Measurements from ENCODE around the gene SPRR1A. TPM values are rescaled to one million over a fixed set of nuclear protein-coding genes. Genes with fewer than 3 reads are reported as not detected.

SPRR1A gene, protein sequence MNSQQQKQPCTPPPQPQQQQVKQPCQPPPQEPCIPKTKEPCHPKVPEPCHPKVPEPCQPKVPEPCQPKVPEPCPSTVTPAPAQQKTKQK
- polyA plus RNA-seq (2013), result not detected

DNA sequence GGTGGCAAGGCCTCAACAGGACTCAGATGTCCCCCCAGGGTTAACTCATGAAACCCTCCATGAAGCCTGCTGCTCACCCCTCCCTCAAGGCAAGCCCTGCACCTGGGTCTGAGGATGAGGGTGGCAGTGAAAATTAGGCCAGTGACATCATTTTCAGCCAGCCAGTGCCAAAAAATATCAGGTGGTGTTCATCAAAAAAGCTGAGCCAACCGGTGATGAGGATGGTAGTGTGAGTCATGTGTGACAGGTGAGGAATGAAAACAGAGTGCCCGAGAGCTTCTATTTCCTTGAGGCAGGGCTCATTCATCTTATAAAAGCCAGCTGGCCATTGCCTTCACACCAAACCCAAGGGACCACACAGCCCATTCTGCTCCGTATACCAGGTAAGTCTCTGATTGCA is at the start of gene SPRR1A:
SPRR1A (plus strand) TSS at position 339 of the 400 bp plus-strand sequence. CDS start 1,150 bp downstream, outside the sequence.
- H3K36me3 ChIP-seq (ENCODE audit: control insufficient read depth in 4 of 4, insufficient read depth in 4 of 4, low read length in 3 of 4), result no peaks in the 10 kb centered on the region
- ChIA-PET CTCF (no interaction called here), POLR2A (no interaction called here)
- H3K4me1 ChIP-seq (ENCODE audit: control extremely low read depth in 1 of 4, control insufficient read depth in 4 of 4, insufficient read depth in 4 of 4, low read length in 3 of 4), result no peaks in the 10 kb centered on the region
- H3K27me3 ChIP-seq (replicated peaks in 2 of 5; ENCODE audit: control insufficient read depth in 4 of 5, insufficient read depth in 5 of 5, low read length in 4 of 5), result peaks cover 0 to 41% (median 6%) of the 10 kb centered on the region in 5 experiments
- H3K27ac ChIP-seq (ENCODE audit: insufficient read depth in 1 of 2, low read depth in 1 of 2, low read length in 2 of 2, poor library complexity in 1 of 2, severe bottlenecking in 2 of 2), result no peak within 1 kb of the TSS
- H3K9me3 ChIP-seq (ENCODE audit: control extremely low read depth in 1 of 5, control insufficient read depth in 4 of 5, insufficient read depth in 2 of 5, low read depth in 1 of 5, low read length in 4 of 5), result no peaks in the 10 kb centered on the region
- DNase-seq, result no peak
- H3K4me3 ChIP-seq (ENCODE audit: control insufficient read depth in 1 of 7, extremely low read depth in 1 of 7, insufficient read depth in 4 of 7, low read depth in 2 of 7, low read length in 6 of 7), result no peak within 1 kb of the TSS
- WGBS (ENCODE audit: insufficient coverage), result 87% methylated on average over 2 of the region's 3 CpGs

DNA sequence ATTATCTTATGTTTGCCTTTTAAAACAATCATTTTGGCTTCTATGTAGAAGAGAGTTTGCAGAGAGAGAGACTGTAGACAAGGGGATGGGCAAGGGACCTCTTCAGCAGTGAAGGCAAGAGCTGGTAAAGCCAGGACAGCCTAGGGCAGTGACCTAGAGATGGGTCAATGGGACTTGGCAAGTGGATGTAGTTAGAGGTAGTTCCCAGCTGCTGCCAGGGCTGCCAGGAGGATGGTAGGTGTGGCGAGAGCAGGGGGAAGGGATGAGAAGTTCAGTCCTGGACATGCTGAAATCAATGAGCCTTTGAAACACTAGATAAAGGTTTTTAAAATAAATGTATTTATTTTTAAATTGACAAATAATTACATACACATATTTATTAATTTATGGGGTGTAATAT is 43.3 kb upstream of the SPRR1A start:
- no peaks in the 10 kb centered on the region for H3K4me1 ChIP-seq (ENCODE audit: control extremely low read depth in 1 of 4, control insufficient read depth in 4 of 4, insufficient read depth in 4 of 4, low read length in 3 of 4)
- DNase-seq, result no peak
- H3K4me3 ChIP-seq (ENCODE audit: control insufficient read depth in 1 of 7, extremely low read depth in 1 of 7, insufficient read depth in 4 of 7, low read depth in 2 of 7, low read length in 6 of 7), result no peak overlapping the region
- H3K27ac ChIP-seq (ENCODE audit: insufficient read depth in 1 of 2, low read depth in 1 of 2, low read length in 2 of 2, poor library complexity in 1 of 2, severe bottlenecking in 2 of 2), result no peak overlapping the region
- POLR2A ChIA-PET, result no interaction called here
- no peaks in the 10 kb centered on the region for H3K9me3 ChIP-seq (ENCODE audit: control extremely low read depth in 1 of 5, control insufficient read depth in 4 of 5, insufficient read depth in 2 of 5, low read depth in 1 of 5, low read length in 4 of 5)
- CTCF ChIA-PET, result no interaction called here
- no CpG with 5 or more reads among the region's 1 CpG for WGBS (ENCODE audit: insufficient coverage)
- peaks cover 0 to 3% (median 0%) of the 10 kb centered on the region in 5 experiments for H3K27me3 ChIP-seq (replicated peaks in 2 of 5; ENCODE audit: control insufficient read depth in 4 of 5, insufficient read depth in 5 of 5, low read length in 4 of 5)
- H3K36me3 ChIP-seq (ENCODE audit: control insufficient read depth in 4 of 4, insufficient read depth in 4 of 4, low read length in 3 of 4), result no peaks in the 10 kb centered on the region

DNA sequence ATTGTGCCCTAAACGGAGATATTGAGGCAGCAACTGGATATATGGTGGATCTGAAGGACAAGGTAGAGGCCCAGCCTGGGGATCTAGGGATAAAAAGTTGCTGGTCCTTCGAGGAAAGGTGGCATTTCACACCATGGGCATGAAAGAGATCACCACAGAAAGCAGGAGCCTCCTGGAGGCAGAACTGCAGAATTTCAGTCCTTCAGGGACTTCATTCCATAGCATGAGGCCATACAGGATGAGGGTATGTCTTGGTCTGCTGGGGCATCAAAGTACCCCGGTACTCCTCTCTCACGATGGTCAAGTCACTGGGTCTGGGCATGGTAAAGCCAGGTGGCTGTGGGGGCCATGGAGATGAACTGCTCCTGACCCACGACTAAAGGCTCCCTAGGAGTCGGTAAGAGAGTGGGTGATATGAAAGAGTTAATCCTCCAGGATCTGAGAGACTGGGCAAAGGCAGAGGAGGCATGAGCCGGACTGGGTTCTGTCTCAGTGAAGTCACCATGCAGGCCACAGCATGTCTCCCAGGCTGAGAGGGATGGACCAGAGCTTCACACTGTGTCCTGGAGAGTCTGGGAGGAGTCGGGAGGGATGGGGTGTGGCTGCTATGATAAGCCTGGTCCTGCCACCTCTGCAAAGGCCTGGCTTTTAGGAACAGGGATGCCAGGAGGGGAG is 42.7 kb upstream of the SPRR1A start:
- H3K4me1 ChIP-seq (ENCODE audit: control extremely low read depth in 1 of 4, control insufficient read depth in 4 of 4, insufficient read depth in 4 of 4, low read length in 3 of 4), result no peaks in the 10 kb centered on the region
- H3K27me3 ChIP-seq (replicated peaks in 2 of 5; ENCODE audit: control insufficient read depth in 4 of 5, insufficient read depth in 5 of 5, low read length in 4 of 5), result peaks cover 0 to 2% (median 0%) of the 10 kb centered on the region in 5 experiments
- CTCF ChIA-PET, result no interaction called here
- no peak overlapping the region for H3K4me3 ChIP-seq (ENCODE audit: control insufficient read depth in 1 of 7, extremely low read depth in 1 of 7, insufficient read depth in 4 of 7, low read depth in 2 of 7, low read length in 6 of 7)
- 95% methylated on average over 7 of the region's 8 CpGs for WGBS (ENCODE audit: insufficient coverage)
- H3K9me3 ChIP-seq (ENCODE audit: control extremely low read depth in 1 of 5, control insufficient read depth in 4 of 5, insufficient read depth in 2 of 5, low read depth in 1 of 5, low read length in 4 of 5), result no peaks in the 10 kb centered on the region
- DNase-seq, result no peak
- H3K36me3 ChIP-seq (ENCODE audit: control insufficient read depth in 4 of 4, insufficient read depth in 4 of 4, low read length in 3 of 4), result no peaks in the 10 kb centered on the region
- POLR2A ChIA-PET, result no interaction called here
- no peak overlapping the region for H3K27ac ChIP-seq (ENCODE audit: insufficient read depth in 1 of 2, low read depth in 1 of 2, low read length in 2 of 2, poor library complexity in 1 of 2, severe bottlenecking in 2 of 2)

DNA sequence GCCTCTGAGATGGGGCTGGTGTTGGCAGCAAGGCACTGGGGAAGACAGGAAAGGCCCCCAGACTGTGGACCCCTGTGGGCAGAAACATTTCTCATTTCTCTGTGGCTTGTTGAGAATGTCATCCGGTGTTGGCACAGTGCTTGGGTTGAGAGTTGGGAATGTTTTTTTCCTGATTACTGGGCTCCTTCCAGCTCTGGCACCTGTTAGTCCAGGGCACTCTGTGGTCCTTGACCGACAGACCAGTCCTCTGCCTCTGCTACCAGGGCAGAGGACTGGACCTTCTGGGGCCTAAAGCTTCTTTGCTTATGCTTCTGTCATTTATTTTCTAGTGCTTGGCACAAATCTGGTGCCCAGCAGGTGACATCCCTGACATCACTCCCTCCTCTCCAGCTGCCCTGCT is 41.7 kb upstream of the SPRR1A start:
- Histone ChIP-seq H3K4me1 (ENCODE audit: control extremely low read depth in 1 of 4, control insufficient read depth in 4 of 4, insufficient read depth in 4 of 4, low read length in 3 of 4) (no peaks in the 10 kb centered on the region), H3K27ac (ENCODE audit: insufficient read depth in 1 of 2, low read depth in 1 of 2, low read length in 2 of 2, poor library complexity in 1 of 2, severe bottlenecking in 2 of 2) (no peak overlapping the region), H3K36me3 (ENCODE audit: control insufficient read depth in 4 of 4, insufficient read depth in 4 of 4, low read length in 3 of 4) (no peaks in the 10 kb centered on the region), H3K9me3 (ENCODE audit: control extremely low read depth in 1 of 5, control insufficient read depth in 4 of 5, insufficient read depth in 2 of 5, low read depth in 1 of 5, low read length in 4 of 5) (no peaks in the 10 kb centered on the region), H3K4me3 (ENCODE audit: control insufficient read depth in 1 of 7, extremely low read depth in 1 of 7, insufficient read depth in 4 of 7, low read depth in 2 of 7, low read length in 6 of 7) (no peak overlapping the region), H3K27me3 (replicated peaks in 2 of 5; ENCODE audit: control insufficient read depth in 4 of 5, insufficient read depth in 5 of 5, low read length in 4 of 5) (no peaks in the 10 kb centered on the region)
- ChIA-PET POLR2A (no interaction called here), CTCF (no interaction called here)
- no peak for DNase-seq
- WGBS (ENCODE audit: insufficient coverage), result 100% methylated on average over 2 of the region's 2 CpGs

DNA sequence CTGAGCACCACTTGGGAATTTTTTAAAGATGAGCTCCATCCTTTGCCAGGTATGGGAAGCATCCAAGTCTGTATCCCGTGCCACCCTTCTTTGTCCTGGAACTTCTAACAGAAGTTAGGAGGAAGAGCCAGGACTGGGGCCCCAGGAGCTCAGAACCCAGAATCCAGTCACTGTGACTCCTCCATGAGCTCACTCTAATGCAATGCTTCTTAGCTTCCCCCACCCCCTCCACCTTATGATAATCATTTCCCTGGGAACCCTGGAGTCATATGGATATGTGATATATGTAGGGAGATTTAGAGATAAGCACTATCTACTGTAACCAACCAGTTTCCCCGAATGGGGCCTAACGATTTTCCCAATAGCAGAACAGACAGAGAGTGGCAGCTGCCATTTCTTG is 37.6 kb upstream of the SPRR1A start:
- Histone ChIP-seq H3K4me1 (ENCODE audit: control extremely low read depth in 1 of 4, control insufficient read depth in 4 of 4, insufficient read depth in 4 of 4, low read length in 3 of 4) (no peaks in the 10 kb centered on the region), H3K9me3 (ENCODE audit: control extremely low read depth in 1 of 5, control insufficient read depth in 4 of 5, insufficient read depth in 2 of 5, low read depth in 1 of 5, low read length in 4 of 5) (no peaks in the 10 kb centered on the region), H3K27ac (ENCODE audit: insufficient read depth in 1 of 2, low read depth in 1 of 2, low read length in 2 of 2, poor library complexity in 1 of 2, severe bottlenecking in 2 of 2) (no peak overlapping the region), H3K4me3 (ENCODE audit: control insufficient read depth in 1 of 7, extremely low read depth in 1 of 7, insufficient read depth in 4 of 7, low read depth in 2 of 7, low read length in 6 of 7) (no peak overlapping the region), H3K27me3 (replicated peaks in 2 of 5; ENCODE audit: control insufficient read depth in 4 of 5, insufficient read depth in 5 of 5, low read length in 4 of 5) (peaks cover 0 to 4% (median 2%) of the 10 kb centered on the region in 5 experiments), H3K36me3 (ENCODE audit: control insufficient read depth in 4 of 4, insufficient read depth in 4 of 4, low read length in 3 of 4) (no peaks in the 10 kb centered on the region)
- POLR2A ChIA-PET, result no interaction called here
- no peak for DNase-seq
- CTCF ChIA-PET, result interaction anchor here (0.9 kb wide), 1 partner anchor 9 kb away, joined by 4 read pairs; no protein-coding TSS in a partner anchor
- 60% methylated on average over 1 of the region's 3 CpGs for WGBS (ENCODE audit: insufficient coverage)

DNA sequence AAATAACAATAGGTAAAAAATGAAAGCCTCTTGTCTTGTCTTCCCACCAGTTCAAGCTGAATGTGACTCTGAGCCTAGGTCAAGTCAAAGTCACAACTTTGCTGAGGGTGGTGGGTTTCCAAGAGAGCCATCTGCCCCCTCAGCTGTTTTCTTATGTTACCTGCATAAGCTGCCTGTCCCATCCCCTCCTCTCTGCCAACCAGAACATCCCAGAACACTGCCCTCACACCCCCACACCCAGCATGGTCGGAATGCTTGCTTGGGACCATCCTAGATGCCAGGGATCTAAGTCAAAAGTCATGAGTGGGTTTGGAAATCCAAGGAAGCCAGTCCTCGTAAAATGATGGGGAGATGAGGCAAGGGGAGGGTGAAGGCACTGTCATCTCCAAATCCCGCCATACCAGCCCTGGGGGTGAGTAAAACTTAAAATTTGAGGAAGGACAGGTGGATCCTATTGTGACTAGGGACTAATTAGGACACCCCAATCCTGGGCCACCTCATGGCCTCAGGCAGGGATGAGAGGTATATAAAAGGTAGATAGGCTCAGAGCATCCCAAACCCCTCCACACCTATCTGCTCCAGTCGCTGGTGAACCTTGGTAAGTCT is 37.1 kb upstream of the SPRR1A start, which contains the start of gene SPRR5:
SPRR5 (plus strand) TSS at position 556 of the 606 bp plus-strand sequence. CDS start 1,349 bp downstream, outside the sequence.
- Histone ChIP-seq H3K36me3 (ENCODE audit: control insufficient read depth in 4 of 4, insufficient read depth in 4 of 4, low read length in 3 of 4) (no peaks in the 10 kb centered on the region), H3K4me1 (ENCODE audit: control extremely low read depth in 1 of 4, control insufficient read depth in 4 of 4, insufficient read depth in 4 of 4, low read length in 3 of 4) (no peaks in the 10 kb centered on the region), H3K27me3 (replicated peaks in 2 of 5; ENCODE audit: control insufficient read depth in 4 of 5, insufficient read depth in 5 of 5, low read length in 4 of 5) (peaks cover 0 to 5% (median 2%) of the 10 kb centered on the region in 5 experiments), H3K9me3 (ENCODE audit: control extremely low read depth in 1 of 5, control insufficient read depth in 4 of 5, insufficient read depth in 2 of 5, low read depth in 1 of 5, low read length in 4 of 5) (no peaks in the 10 kb centered on the region), H3K27ac (ENCODE audit: insufficient read depth in 1 of 2, low read depth in 1 of 2, low read length in 2 of 2, poor library complexity in 1 of 2, severe bottlenecking in 2 of 2) (no peak within 1 kb of the TSS), H3K4me3 (ENCODE audit: control insufficient read depth in 1 of 7, extremely low read depth in 1 of 7, insufficient read depth in 4 of 7, low read depth in 2 of 7, low read length in 6 of 7) (no peak within 1 kb of the TSS)
- POLR2A ChIA-PET, result no interaction called here
- CTCF ChIA-PET, result no interaction called here
- no peak for DNase-seq
- WGBS (ENCODE audit: insufficient coverage), result 95% methylated on average over 2 of the region's 4 CpGs

DNA sequence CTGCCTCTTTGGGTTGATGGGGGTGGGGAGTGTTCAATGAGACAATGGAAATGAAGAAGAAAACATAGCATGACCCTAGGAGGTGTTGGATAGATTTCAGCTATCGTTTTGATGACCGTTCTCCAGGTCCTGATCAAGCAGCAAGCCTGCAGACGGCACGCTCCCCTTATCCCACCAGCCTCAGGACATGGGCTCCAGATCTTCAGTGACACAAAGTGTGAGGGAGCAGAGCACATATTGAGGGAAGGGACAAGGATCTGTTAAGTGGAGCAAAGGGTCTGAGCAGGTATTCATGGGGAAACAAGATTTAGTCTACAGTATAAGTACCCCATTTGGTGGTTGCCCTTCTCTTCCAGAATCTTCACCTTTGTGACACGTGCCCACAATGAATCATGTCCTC is 32.2 kb upstream of the SPRR1A start:
- no peak overlapping the region for H3K4me3 ChIP-seq (ENCODE audit: control insufficient read depth in 1 of 7, extremely low read depth in 1 of 7, insufficient read depth in 4 of 7, low read depth in 2 of 7, low read length in 6 of 7)
- H3K27me3 ChIP-seq (replicated peaks in 2 of 5; ENCODE audit: control insufficient read depth in 4 of 5, insufficient read depth in 5 of 5, low read length in 4 of 5), result peaks cover 0 to 11% (median 5%) of the 10 kb centered on the region in 5 experiments
- H3K9me3 ChIP-seq (ENCODE audit: control extremely low read depth in 1 of 5, control insufficient read depth in 4 of 5, insufficient read depth in 2 of 5, low read depth in 1 of 5, low read length in 4 of 5), result peaks cover 0 to 3% (median 0%) of the 10 kb centered on the region in 5 experiments
- 78% methylated on average over 4 of the region's 5 CpGs for WGBS (ENCODE audit: insufficient coverage)
- CTCF ChIA-PET, result no interaction called here
- H3K36me3 ChIP-seq (ENCODE audit: control insufficient read depth in 4 of 4, insufficient read depth in 4 of 4, low read length in 3 of 4), result no peaks in the 10 kb centered on the region
- H3K27ac ChIP-seq (ENCODE audit: insufficient read depth in 1 of 2, low read depth in 1 of 2, low read length in 2 of 2, poor library complexity in 1 of 2, severe bottlenecking in 2 of 2), result no peak overlapping the region
- no peak for DNase-seq
- no peaks in the 10 kb centered on the region for H3K4me1 ChIP-seq (ENCODE audit: control extremely low read depth in 1 of 4, control insufficient read depth in 4 of 4, insufficient read depth in 4 of 4, low read length in 3 of 4)
- POLR2A ChIA-PET, result no interaction called here
